Suppressor macrophage treated with lipopolysaccharide for 1 hour (primary cell): Measurements from ENCODE around the gene CRYL1.
A peak's percentile ranks its signal among the peaks of the same experiment; 100 is the strongest.

Experiments used
- DNase-seq, 3 donors: peaks; one replicate each; pipeline ENCODE4 v3.0.0-alpha.2; 2020 to 2022

Gene CRYL1

GRCh38 chr13:20363603-20364002 is 162.1 kb downstream of the CRYL1 start:
- no peak for DNase-seq

DNA sequence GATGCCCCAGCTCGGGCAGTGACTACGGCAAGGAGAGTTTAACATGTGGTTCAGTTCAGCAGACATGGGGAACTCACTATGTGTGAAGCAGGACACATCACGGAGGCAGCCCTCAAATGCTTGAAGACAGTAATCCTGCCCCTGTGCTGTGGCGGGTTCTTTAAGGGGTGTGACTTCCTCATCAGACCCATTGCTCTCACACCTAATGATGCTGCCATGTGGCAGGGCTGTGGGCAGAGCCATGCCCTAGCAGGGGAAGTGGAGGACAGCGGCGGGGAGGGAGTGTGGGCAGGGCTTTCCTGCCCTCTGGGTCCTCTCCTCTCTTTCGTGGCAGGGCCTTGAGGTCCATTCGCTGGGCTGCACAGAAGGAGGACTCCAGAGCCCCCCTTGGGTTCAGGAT is 162.5 kb downstream of the CRYL1 start:
- DNase-seq = peak in 2 of 3 donors; percentile 22 to 30

GRCh38 chr13:20362484-20363041 is 163.1 kb downstream of the CRYL1 start:
- DNase-seq = no peak

DNA sequence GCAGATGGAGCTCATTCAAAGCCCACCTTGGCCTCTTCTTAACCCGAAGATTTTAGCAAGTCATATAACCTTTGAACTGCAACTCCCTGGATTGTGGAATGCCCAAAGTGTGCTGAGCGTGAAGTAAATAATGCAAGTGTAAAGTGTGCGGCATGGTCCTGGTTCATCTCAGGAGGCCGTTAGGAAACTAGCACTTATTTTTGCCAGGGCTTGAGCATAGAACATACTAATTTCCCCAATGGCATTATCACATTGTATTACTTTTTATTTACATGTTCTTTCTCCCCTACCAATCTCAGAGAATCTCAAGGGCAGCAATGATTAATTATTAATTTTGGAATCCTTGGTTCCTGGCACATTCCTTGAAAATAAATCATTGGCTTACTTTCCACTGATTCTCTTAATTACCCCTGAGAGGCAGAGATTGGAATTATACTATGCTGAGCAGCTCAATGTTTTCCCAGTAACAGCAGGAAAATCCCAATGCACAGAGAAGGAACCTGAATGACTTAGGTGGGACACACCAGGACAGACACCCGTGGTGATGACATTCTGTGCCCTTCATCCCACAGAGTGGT is 164.7 kb downstream of the CRYL1 start:
- no peak for DNase-seq

DNA sequence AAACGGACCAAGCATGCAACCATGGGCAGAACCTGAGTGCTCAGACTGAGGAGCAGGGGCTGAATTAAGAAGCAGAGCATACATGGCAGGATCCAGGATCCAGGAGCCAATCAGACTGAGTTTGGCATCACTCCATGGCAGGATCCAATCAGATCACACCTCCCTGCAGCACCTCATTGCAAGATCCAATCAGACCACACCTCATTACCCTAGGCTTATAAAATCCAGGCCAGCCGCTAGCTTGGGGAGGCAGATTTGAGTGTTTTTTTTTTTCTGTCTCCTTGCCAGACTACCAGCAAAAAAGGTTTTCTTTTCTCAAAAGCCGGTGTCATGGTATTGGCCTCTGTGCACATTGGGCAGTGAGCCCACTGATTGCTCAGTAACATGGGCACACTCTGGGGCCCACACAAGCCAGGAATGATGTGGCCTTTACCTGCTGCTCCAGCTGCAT is 165.6 kb downstream of the CRYL1 start:
- no peak for DNase-seq

DNA sequence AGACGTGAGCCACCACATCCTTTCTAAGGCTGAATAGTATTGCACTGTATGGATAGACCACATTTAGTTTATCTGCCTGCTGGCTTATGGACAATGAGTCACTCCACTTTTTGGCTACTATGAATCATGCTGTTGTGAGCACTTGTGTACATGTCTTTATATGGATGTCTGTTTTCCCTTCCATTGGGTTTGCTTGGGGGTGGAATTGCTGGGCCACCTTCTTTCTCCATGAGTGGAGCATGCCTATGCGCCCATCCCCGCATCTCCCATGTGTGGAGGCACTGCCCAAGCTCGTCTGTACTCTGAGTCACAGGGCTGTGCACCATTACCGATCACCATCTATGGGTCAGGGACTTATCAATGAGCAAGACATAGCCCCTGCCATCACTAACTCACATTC is 166.3 kb downstream of the CRYL1 start:
- DNase-seq = peak; percentile 68 to 82 (median 82)

DNA sequence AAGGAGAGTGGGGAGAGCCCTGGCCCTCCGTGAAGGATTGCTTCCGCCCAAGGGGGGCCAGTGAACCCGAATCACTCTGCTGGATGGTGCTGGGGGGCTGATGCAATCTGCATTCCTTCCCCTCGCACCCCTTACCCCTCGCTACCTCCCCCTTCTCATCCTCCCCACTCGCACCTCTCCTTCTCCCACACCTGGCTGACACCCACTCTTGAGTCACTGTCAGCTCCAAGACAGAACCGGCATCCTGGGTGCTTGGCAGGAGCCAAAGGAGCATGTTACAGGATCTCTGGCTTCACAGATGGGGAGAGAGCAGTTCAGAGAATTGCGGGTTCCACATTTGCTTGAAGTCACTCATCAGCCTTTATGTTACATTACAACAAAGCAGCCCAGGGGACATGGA is 167.6 kb downstream of the CRYL1 start:
- DNase-seq = no peak

DNA sequence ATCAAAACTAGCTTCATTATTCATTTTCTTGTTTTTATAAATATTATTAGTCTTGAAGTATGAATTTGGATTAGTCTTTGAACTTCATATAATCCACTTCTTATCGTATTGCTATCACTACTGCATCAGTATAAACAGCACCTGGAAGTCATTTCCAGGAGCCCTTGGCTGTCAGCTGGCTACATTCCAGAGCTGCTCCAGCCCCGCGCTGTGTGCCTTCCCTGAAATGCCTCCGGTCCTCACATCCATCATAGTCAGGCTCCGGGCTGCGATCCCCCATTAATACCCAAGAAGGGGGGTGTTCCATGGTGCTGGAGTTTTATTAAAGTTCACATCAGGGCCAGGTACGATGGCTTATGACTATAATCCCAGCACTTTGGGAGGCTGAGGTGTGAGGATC is 169.2 kb downstream of the CRYL1 start:
- DNase-seq = no peak

DNA sequence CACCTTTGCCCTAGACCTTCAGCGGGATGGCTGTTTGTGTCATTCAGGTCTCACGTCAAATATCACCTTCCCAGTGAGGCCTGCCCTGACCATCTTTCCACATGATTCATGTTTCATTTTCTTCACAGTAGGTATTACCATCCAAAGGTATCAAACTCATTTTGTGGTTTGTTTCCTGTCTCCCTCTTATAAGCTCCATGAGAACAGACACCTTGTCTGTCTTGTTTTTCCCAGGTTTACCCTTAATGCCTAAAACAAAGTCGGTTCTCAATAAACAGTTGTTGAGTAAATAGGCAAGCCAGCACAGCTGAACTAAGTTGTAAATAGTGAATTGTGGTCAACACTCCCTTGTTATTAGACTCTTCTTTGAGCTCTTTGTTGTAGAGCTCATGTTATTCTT is 170.9 kb downstream of the CRYL1 start:
- no peak for DNase-seq

GRCh38 chr13:20353973-20354372 is 171.7 kb downstream of the CRYL1 start:
- DNase-seq = peak; percentile 64 to 92 (median 86)
